Measurements from ENCODE around the gene GORASP2.
A peak's percentile ranks its signal among the peaks of the same experiment; 100 is the strongest.

Gene GORASP2

DNA sequence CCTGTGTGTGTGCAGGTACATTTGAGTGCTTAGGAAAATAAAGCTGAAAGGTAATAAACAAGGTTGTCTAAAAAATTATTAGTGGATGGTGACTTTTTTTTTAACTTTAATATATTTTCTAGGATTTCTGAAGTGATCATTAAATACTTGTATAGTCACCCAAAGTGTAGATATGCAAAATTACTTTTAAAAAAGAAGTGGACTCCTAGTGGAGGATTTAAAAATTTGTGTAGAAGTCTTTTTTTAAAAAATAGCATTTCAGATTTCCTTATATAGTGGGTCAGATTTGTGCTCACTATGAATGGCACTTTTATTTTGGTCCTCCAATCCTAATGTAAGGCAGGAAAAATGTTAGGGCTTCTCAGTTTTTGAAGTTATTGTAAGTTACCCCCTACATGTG, 3.9 kb downstream of the GORASP2 start:
- ATAC-seq, result no peak
- DNase-seq, result no peak
- Mint-ChIP-seq H3K4me3 (no peak overlapping the region), H3K27me3 (no peaks in the 10 kb centered on the region), H3K4me1 (peaks cover 52% of the 10 kb centered on the region), H3K9me3 (peaks cover 0 to 4% of the 10 kb centered on the region in 2 donors), H3K27ac (no peak overlapping the region)

- Mint-ChIP-seq H3K4me1 (peaks cover 66% of the 10 kb centered on the region), H3K27me3 (no peaks in the 10 kb centered on the region), H3K9me3 (no peaks in the 10 kb centered on the region), H3K27ac (no peak overlapping the region), H3K4me3 (no peak overlapping the region)
- ATAC-seq (no peak), DNase-seq (no peak)
These were observed 8.8 kb downstream of the GORASP2 start for GRCh38 chr2:170937709-170938379.

- peak overlapping the region in 1 of 2 donors; percentile 55 for H3K27ac Mint-ChIP-seq
- peaks cover 71% of the 10 kb centered on the region for H3K4me1 Mint-ChIP-seq
- no peaks in the 10 kb centered on the region for H3K9me3 Mint-ChIP-seq
- no peak for ATAC-seq
- no peaks in the 10 kb centered on the region for H3K27me3 Mint-ChIP-seq
- no peak for DNase-seq
- no peak overlapping the region for H3K4me3 Mint-ChIP-seq
These were observed 11.0 kb downstream of the GORASP2 start for GRCh38 chr2:170940066-170940465.

- H3K27ac Mint-ChIP-seq, result no peak overlapping the region
- H3K4me1 Mint-ChIP-seq, result peaks cover 58% of the 10 kb centered on the region
These were observed 13.6 kb downstream of the GORASP2 start for GRCh38 chr2:170942615-170943014.

DNA sequence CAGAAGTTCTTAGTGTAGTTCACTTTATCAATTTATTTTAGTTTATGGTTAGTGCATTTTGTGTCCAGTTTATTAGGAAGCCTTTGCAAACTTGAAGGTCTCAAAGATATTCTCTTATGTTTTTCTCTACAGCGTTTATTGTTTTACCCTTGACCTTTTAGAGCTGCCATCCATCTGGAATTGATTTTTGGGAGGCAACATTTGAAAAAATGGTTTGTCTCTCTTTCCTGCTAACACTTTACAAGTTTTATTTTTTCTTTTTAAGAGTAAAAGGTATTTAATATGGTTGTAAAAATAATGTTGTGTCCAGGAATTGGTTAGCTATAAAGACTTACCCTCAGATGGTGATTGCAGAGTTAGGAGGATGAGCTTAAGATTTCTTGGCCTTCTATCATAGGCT, 14.0 kb downstream of the GORASP2 start:
- ATAC-seq (no peak), DNase-seq (no peak)
- H3K4me1 Mint-ChIP-seq, result peaks cover 56% of the 10 kb centered on the region
- H3K27me3 Mint-ChIP-seq, result no peaks in the 10 kb centered on the region
- H3K27ac Mint-ChIP-seq, result no peak overlapping the region
- no peaks in the 10 kb centered on the region for H3K9me3 Mint-ChIP-seq
- H3K4me3 Mint-ChIP-seq, result no peak overlapping the region

More at GRCh38 chr2:170942615-170943014, 13.6 kb downstream of the GORASP2 start:
- no peaks in the 10 kb centered on the region for H3K9me3 Mint-ChIP-seq
- H3K4me3 Mint-ChIP-seq, result no peak overlapping the region
- H3K27me3 Mint-ChIP-seq, result no peaks in the 10 kb centered on the region
- DNase-seq (no peak), ATAC-seq (no peak)

- no peaks in the 10 kb centered on the region for H3K27me3 Mint-ChIP-seq
- DNase-seq, result no peak
- H3K4me3 Mint-ChIP-seq, result no peak overlapping the region
- no peaks in the 10 kb centered on the region for H3K9me3 Mint-ChIP-seq
- H3K4me1 Mint-ChIP-seq, result peaks cover 52% of the 10 kb centered on the region
- ATAC-seq, result no peak
- H3K27ac Mint-ChIP-seq, result no peak overlapping the region
These were observed 14.5 kb downstream of the GORASP2 start for GRCh38 chr2:170943596-170943995.

DNA sequence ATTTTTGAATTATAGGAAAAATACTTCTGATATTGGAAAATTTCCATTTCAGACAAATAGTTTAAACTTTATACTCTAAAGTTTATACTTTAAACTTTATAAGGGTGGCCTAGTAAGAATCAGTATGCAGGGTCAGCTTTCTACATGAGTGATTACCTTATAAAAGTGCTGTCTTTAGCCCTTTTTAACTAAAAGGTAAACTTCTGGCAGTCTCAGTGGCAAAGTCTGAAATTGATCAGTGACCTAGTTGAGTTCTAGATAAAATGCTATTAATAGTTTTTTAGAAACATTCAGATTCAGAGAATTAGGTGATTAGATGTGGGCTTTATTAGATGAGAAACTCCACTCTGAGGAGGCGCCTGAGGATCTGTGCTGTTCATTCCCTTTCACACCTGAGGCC, 15.5 kb downstream of the GORASP2 start:
- no peak overlapping the region for H3K4me3 Mint-ChIP-seq
- peaks cover 43% of the 10 kb centered on the region for H3K4me1 Mint-ChIP-seq

GRCh38 chr2:170949415-170949814, 20.4 kb downstream of the GORASP2 start:
- ATAC-seq (no peak), DNase-seq (no peak)
- H3K4me1 Mint-ChIP-seq, result no peaks in the 10 kb centered on the region
- H3K27me3 Mint-ChIP-seq, result no peaks in the 10 kb centered on the region
- H3K27ac Mint-ChIP-seq, result no peak overlapping the region
- no peaks in the 10 kb centered on the region for H3K9me3 Mint-ChIP-seq
- H3K4me3 Mint-ChIP-seq, result no peak overlapping the region

More for the DNA sequence above, 15.5 kb downstream of the GORASP2 start:
- ATAC-seq (no peak), DNase-seq (no peak)
- H3K27me3 Mint-ChIP-seq, result no peaks in the 10 kb centered on the region
- H3K27ac Mint-ChIP-seq, result no peak overlapping the region
- H3K9me3 Mint-ChIP-seq, result no peaks in the 10 kb centered on the region

- ATAC-seq (no peak), DNase-seq (no peak)
- peak overlapping the region in 1 of 2 donors; percentile 1 for H3K27ac Mint-ChIP-seq
- H3K4me1 Mint-ChIP-seq, result no peaks in the 10 kb centered on the region
- no peaks in the 10 kb centered on the region for H3K9me3 Mint-ChIP-seq
- H3K4me3 Mint-ChIP-seq, result no peak overlapping the region
- H3K27me3 Mint-ChIP-seq, result no peaks in the 10 kb centered on the region
These were observed 21.2 kb downstream of the GORASP2 start for GRCh38 chr2:170950221-170950761.

GRCh38 chr2:170953941-170954340, 24.9 kb downstream of the GORASP2 start:
- Mint-ChIP-seq H3K27ac (peak overlapping the region in 1 of 2 donors; percentile 79), H3K27me3 (no peaks in the 10 kb centered on the region), H3K9me3 (no peaks in the 10 kb centered on the region), H3K4me1 (no peaks in the 10 kb centered on the region), H3K4me3 (no peak overlapping the region)
- ATAC-seq (no peak), DNase-seq (no peak)

DNA sequence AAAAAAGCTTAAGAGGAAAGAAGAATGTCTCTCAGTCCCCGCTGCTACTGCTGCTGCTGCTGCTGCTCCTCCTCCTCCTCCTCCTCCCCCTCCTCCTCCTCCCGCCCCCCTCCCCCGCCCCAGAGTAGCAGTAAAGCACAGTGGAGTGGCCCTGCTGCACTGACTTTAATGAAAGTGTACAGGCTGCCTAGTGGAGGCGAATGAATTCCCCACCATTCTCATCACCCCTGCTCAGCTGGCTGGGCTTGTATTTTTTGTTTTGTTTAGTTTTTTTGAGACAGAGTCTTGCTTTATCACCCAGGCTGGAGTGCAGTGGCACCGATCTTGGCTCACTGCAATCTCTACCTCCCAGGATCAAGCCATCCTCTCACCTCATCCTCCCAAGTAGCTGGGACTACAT, 34.3 kb downstream of the GORASP2 start:
- Mint-ChIP-seq H3K27me3 (no peaks in the 10 kb centered on the region), H3K4me3 (no peak overlapping the region), H3K27ac (no peak overlapping the region), H3K9me3 (no peaks in the 10 kb centered on the region), H3K4me1 (no peaks in the 10 kb centered on the region)
- DNase-seq, result no peak
- ATAC-seq, result no peak

DNA sequence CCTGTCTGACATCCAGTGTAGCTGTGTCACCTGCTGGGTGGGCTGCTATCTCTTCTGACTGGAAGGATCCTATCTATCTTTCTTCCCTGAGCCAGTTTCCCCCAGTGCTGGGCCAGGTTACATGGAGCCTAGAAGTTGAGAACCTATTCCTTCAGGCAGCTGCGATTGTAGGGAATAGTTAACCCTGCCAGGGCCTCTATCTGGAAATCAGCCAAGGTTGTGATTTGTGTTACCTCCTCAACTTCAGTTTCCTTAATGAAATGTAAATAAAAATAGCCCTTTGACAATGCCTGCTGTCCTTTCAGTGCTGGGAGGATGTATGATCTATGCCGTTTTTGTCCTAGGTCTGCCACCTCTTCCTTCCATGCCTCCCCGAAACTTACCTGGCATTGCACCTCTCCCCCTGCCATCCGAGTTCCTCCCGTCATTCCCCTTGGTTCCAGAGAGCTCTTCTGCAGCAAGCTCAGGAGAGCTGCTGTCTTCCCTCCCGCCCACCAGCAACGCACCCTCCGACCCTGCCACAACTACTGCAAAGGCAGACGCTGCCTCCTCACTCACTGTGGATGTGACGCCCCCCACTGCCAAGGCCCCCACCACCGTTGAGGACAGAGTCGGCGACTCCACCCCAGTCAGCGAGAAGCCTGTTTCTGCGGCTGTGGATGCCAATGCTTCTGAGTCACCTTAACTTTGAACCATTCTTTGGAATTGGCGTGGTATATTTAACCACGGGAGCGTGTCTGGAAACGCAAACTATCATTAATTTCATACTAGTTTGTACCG, 36.6 kb downstream of the GORASP2 start:
- Mint-ChIP-seq H3K9me3 (no peaks in the 10 kb centered on the region), H3K27me3 (no peaks in the 10 kb centered on the region), H3K27ac (no peak overlapping the region), H3K4me1 (peaks cover 7% of the 10 kb centered on the region), H3K4me3 (no peak overlapping the region)
- DNase-seq, result no peak
- no peak for ATAC-seq

GRCh38 chr2:170966648-170967396, 37.8 kb downstream of the GORASP2 start:
- H3K27me3 Mint-ChIP-seq, result no peaks in the 10 kb centered on the region

DNA sequence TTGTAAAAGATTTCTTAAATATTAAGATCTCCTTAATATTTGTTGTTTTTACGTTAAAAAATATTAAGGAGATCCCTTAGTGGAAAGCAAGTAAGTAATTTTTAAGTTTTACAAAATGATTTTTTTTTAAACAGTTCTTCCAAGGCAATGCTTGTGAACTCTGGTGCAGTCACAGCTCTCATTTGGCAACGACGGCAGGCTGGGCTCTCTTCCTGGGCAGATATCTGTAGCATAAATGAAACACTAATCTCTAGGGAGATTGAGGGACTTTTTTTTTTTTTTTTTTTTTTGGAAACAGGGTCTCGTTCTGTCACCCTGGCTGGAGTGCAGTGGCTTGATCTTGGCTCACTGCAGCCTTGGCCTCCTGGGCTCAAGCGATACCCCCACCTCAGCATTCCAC, 38.5 kb downstream of the GORASP2 start:
- Mint-ChIP-seq H3K4me3 (no peak overlapping the region), H3K9me3 (no peaks in the 10 kb centered on the region), H3K27me3 (no peaks in the 10 kb centered on the region), H3K4me1 (peaks cover 10% of the 10 kb centered on the region), H3K27ac (no peak overlapping the region)
- DNase-seq (no peak), ATAC-seq (no peak)

More at GRCh38 chr2:170966648-170967396, 37.8 kb downstream of the GORASP2 start:
- no peak overlapping the region for H3K4me3 Mint-ChIP-seq
- no peak for DNase-seq
- H3K4me1 Mint-ChIP-seq, result peaks cover 7% of the 10 kb centered on the region
- ATAC-seq, result peak; percentile 71
- no peaks in the 10 kb centered on the region for H3K9me3 Mint-ChIP-seq
- no peak overlapping the region for H3K27ac Mint-ChIP-seq

GRCh38 chr2:170968205-170969003, 39.4 kb downstream of the GORASP2 start:
- Mint-ChIP-seq H3K9me3 (no peaks in the 10 kb centered on the region), H3K27me3 (no peaks in the 10 kb centered on the region), H3K27ac (peak overlapping the region; percentile 73 to 93), H3K4me1 (peaks cover 18% of the 10 kb centered on the region), H3K4me3 (no peak overlapping the region)
- DNase-seq, result no peak
- ATAC-seq, result no peak

Measured in stimulated activated naive CD8-positive, alpha-beta T cell treated with anti-CD3 and anti-CD28 coated beads, Interleukin-15, amount 100 ng/mL, for 72 hours (primary cell).